HG03521 (cell line): Measurements from ENCODE around the gene NECAB3.
"Not testable (repeated sequence)": the region's sequence is repeated elsewhere in the genome, so short reads cannot be mapped to it uniquely, and the experiment has no call there.

Source experiments
- ATAC-seq: cut with Tn5 transposase; IDR thresholded peaks from one replicate; pipeline ENCODE4 v1.9.1; 2021; ENCODE audit warnings: mild to moderate bottlenecking, moderate library complexity; ENCODE audit not compliant: unreplicated experiment

The NECAB3 gene

GRCh38 chr20:33674294-33675135 lies at the start of gene NECAB3:
NECAB3 (minus strand) TSS chr20:33674428; CDS start chr20:33674352, 76 bp downstream.
- ATAC-seq, result peak; percentile 44

- ATAC-seq, result no peak
These were observed 47.3 kb upstream of the NECAB3 start for GRCh38 chr20:33721391-33722140.

GRCh38 chr20:33719989-33720709 lies 45.9 kb upstream of the NECAB3 start, which contains the start of gene PXMP4:
PXMP4 (minus strand) TSS chr20:33720310; CDS start chr20:33720207, 103 bp downstream.
- ATAC-seq, result peak; percentile 89

GRCh38 chr20:33719277-33719988 lies 45.2 kb upstream of the NECAB3 start:
- no peak for ATAC-seq

- ATAC-seq, result no peak
These were observed 42.3 kb upstream of the NECAB3 start for GRCh38 chr20:33716498-33716897.

GRCh38 chr20:33713865-33714367 lies 39.7 kb upstream of the NECAB3 start:
- no peak for ATAC-seq

GRCh38 chr20:33711446-33711738 lies 37.2 kb upstream of the NECAB3 start:
- no peak for ATAC-seq

GRCh38 chr20:33710681-33711445 lies 36.6 kb upstream of the NECAB3 start:
- no peak for ATAC-seq

- ATAC-seq, result no peak
These were observed 35.8 kb upstream of the NECAB3 start for GRCh38 chr20:33709905-33710541.

GRCh38 chr20:33709398-33709797 lies 35.2 kb upstream of the NECAB3 start:
- no peak for ATAC-seq

GRCh38 chr20:33707668-33708067 lies 33.4 kb upstream of the NECAB3 start:
- no peak for ATAC-seq

- ATAC-seq, result no peak
These were observed 30.1 kb upstream of the NECAB3 start for GRCh38 chr20:33704197-33704924.

GRCh38 chr20:33703498-33704137 lies 29.4 kb upstream of the NECAB3 start:
- no peak for ATAC-seq

GRCh38 chr20:33702861-33703260 lies 28.6 kb upstream of the NECAB3 start:
- no peak for ATAC-seq

- ATAC-seq, result no peak
These were observed 27.6 kb upstream of the NECAB3 start for GRCh38 chr20:33701629-33702450.

- not testable (repeated sequence) for ATAC-seq
These were observed 26.6 kb upstream of the NECAB3 start for GRCh38 chr20:33700696-33701441.

- ATAC-seq, result not testable (repeated sequence)
These were observed 24.7 kb upstream of the NECAB3 start for GRCh38 chr20:33698966-33699365.
